Measurements from ENCODE around the gene UMOD. TPM values are rescaled to one million over a fixed set of nuclear protein-coding genes. Genes with fewer than 3 reads are reported as not detected.

The UMOD gene
- total and polyA plus RNA-seq, 9 donors: not detected

Other genes starting within 250 kb of the UMOD start
- not detected for gene GP2, start 25.2 kb downstream of the UMOD start, total RNA-seq
- under 1 TPM in 4 of 8 donors, not detected in 4; 0.05 to 0.19 (median 0.08) TPM for gene GP2, start 25.2 kb downstream of the UMOD start, polyA plus RNA-seq (ENCODE audit: insufficient read depth in 1 of 8, insufficient read length in 8 of 8, low replicate concordance in 1 of 8)
- gene PDILT, start 52.0 kb upstream of the UMOD start, total RNA-seq: not detected
- gene PDILT, start 52.0 kb upstream of the UMOD start, polyA plus RNA-seq (ENCODE audit: insufficient read depth in 1 of 8, insufficient read length in 8 of 8, low replicate concordance in 1 of 8): not detected
- gene ACSM5, start 56.8 kb upstream of the UMOD start, total RNA-seq: 0.18 TPM
- 1 to 10 TPM in 1 of 8 donors, under 1 TPM in 6, not detected in 1; 0.18 to 2.0 (median 0.45) TPM for gene ACSM5, start 56.8 kb upstream of the UMOD start, polyA plus RNA-seq (ENCODE audit: insufficient read depth in 1 of 8, insufficient read length in 8 of 8, low replicate concordance in 1 of 8)
- 0.09 TPM for gene ACSM2A, start 98.8 kb upstream of the UMOD start, total RNA-seq
- under 1 TPM; 0.21 to 0.61 (median 0.25) TPM for gene ACSM2A, start 98.8 kb upstream of the UMOD start, polyA plus RNA-seq (ENCODE audit: insufficient read depth in 1 of 8, insufficient read length in 8 of 8, low replicate concordance in 1 of 8)
- 0.18 TPM for gene ACSM2B, start 223.7 kb upstream of the UMOD start, total RNA-seq
- gene ACSM2B, start 223.7 kb upstream of the UMOD start, polyA plus RNA-seq (ENCODE audit: insufficient read depth in 1 of 8, insufficient read length in 8 of 8, low replicate concordance in 1 of 8): 1 to 10 TPM in 1 of 8 donors, under 1 TPM in 7; 0.11 to 1.1 (median 0.55) TPM